Activated gamma-delta T cell treated with anti-CD3 and anti-CD28 coated beads, Interleukin-2, amount 50 U/mL, for 16 hours (primary cell): ENCODE results near the gene ASPSCR1.

ENCODE experiments used
- DNase-seq: peaks from one replicate; pipeline ENCODE4 v3.0.0-alpha.2; 2020; ENCODE audit warnings: low read depth

Gene ASPSCR1

GRCh38 chr17:82013341-82013740, 35.9 kb downstream of the ASPSCR1 start:
- DNase-seq: no peak

GRCh38 chr17:82013772-82014321, 36.4 kb downstream of the ASPSCR1 start:
- DNase-seq: no peak

DNA sequence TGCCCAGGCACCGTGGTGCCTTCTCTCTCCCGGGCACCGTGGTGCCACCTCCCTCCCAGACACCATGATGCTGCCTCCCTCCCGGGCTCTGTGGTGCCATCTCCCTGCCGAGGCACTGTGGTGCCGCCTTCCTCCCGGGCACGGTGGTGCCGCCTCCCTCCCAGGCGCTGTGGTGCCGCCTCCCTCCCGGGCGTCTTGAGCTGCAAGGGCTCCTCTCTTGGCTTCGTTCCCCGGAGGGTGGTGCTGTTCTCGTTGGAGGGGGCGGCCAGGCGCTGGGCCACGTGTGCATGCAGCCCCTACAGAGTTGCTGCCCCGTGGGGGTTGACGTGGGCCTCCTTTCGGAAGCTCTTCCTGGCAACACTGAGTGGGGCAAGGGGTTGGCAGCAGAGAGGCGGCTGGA, 37.0 kb downstream of the ASPSCR1 start:
- DNase-seq: no peak

DNA sequence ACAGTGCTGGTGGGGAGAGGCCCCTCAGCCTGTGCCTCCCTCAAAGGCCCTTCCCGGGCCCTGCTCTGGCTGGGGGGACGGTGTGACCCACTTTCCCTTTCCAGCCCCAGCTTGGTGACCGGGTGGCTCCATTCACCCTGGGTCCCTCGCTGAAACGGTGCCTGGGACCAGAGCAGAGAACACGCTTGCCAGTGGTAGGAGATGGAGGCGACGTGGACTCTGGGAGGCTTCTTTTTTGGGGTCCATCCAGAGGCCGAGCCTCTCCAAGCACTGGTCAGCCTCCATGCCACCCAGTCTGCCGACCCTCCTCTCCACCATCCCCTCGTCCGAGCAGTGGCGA, 37.5 kb downstream of the ASPSCR1 start:
- no peak for DNase-seq

DNA sequence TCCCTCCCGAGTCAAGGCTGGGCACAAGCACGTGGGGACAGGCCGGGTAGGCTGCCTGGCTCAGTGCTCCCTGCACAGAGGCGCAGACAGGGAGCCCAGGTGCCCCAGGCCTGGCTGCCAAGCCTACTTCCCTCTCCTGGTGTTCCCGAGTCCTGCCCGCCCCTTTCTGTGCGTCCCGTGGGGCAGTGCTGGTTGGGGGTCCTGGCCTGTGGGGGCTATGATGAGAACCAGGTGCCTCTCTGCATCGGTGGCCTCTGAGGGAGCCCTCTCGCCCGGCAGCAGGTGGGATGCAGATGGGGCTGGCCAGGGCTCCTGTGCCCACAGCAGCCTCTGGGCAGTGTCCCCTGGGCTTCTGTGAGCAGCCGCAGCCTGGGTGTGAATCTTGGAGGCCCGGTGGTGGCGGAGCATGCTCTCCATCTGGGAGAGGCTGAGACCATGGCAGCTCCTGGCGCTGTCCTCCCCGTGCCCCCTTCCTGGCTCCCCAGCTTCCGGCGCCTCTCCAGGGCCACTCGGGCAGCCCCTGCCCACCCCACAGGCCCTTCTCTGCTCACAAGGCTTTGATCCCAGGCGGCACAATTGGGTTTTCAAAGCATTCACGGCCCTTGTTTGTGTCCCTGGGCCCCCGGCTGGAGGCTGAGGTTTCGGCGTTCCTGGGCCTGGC, 38.0 kb downstream of the ASPSCR1 start:
- no peak for DNase-seq

GRCh38 chr17:82016061-82016874, 38.8 kb downstream of the ASPSCR1 start:
- no peak for DNase-seq

- no peak for DNase-seq
Measured at GRCh38 chr17:82016875-82017459, 39.5 kb downstream of the ASPSCR1 start.

DNA sequence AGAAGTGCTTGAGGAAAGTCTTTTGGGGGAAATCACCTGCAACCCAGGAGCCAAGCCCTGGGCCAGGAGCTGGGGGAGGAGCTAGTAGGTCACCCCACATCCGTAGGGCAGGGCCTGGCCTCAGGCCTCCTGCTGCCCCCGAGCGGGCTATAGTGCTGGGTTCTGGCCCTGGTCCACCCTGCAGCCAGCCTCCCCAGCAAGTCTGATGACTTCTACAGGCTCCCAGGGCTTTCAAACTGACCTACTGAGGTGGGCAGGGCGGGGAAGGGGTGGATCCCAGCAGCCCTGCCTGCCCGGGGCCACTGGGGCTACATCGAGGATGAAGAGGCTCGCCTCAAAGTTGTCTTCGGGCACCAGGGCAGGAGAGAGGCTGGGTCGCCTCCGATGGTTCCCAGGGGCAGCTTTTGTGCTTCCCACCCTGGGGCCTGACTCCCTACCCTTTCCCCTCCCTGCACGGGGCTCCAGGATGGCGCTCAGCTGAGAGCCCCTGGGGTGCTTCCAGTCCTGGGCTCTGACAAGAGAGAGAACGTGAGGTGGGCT, 40.3 kb downstream of the ASPSCR1 start:
- DNase-seq: no peak

DNA sequence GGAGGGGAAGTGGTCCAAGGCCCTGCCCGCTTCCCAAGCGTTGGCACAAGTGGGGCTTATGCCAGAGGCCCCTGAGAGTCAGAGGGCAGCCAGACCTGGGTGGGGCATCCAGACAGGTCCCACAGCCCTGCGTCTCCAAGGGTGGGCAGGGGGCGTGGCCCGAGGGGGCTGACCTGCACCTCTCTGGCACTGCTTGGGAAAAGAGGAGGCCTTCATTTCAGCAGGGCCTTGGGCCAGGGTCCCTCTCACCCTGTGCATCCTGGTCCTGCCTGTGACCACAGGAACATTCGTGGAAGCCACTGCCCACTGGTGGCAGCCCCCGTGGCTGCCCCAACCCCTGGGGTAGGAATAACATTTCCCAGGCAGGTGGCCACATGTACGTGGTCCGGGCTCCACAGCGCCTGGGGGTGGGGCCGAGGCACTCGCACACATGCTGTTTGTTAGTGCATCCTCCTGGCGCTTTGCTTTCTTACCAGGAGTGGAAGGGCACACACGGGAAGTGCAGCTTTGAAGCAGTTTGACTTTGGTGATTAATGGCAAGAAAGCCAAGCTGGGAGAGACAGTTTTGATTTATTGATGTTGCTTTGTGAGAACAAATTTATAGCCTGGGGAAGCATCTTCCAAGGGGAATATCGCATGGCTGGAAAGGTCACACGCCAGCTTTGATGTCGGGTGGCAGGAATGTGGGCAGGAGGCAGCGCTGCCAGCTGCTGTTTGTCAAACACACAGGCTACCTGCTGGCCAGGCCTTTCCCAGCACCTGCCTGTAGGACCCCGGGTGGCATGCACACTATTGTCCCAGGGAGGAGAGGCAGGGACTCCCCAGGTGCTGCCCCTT, 40.9 kb downstream of the ASPSCR1 start:
- DNase-seq: no peak

DNA sequence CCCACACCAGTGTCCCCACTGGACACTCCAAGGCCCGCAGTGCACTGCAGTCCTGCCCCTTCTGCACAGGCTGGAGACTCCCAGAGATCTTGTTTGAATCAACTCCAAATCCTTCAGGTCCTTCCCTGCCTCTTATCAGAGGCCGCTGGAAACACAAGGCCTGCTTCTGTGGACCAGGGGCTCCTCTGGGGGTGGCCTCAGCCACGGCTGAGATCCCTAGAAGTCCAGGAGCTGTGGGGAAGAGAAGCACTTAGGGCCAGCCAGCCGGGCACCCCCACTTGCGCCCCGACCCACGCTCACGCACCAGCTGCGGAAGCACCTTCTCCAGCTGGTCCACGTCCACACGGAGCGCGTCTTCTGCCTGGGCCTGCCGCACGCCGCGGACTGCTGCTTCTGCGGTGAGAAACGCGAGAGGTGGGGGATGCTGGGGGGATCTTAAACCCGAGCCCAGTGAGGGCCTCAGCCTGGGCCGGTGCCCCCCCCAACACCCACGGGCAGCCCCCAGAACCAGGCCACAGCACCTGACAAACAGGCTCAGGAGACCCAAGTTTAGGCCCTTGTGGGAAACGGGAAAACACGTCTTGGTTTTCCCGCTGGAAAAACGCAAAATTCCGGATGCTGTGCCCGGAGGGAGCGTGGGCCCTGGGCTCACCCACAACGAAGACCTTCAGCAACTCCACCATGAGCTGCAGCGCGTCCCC, 41.7 kb downstream of the ASPSCR1 start:
- no peak for DNase-seq

DNA sequence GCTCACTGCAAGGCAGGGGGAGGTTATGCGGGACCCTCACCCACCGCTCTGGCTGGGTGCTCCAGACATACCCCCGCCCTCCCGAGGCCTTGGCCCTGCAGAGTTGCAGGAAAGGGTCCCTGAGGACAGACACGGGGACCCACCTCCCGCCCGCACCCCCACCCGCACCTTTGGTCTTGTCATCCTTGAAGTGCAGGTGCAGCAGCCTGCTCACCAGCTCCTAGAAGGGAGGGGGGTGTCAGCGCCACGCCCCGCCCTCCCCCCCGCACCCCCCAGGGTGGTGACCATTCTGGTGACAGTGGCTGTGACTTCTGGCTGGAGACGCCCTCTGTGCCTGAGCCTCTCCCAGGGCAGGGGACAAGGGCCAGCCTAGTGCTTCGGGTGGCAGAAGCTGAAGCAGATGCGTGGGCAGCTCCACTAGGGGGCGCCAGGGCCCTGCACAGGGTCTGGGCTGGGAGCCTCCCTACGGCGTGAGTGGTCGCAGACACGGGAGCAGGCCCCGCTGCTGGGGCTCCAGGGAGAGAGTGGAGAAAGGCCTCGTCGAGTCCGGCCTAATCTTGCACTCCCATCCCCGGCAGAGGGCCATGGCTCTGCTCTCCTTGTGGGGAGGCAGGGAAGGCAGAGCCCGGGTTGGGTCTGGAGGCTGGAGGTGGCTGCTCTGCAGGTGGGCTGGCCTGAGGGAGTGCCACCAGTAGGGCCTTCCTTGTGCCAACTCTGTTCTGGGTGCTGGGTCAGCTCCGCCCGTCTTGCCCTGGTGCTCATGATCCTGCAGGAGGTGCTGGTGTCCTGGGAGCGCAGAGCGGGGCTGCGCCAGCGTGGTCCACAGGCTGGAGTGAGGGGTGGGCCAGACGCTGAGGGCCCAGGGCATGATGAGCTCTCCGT, 42.5 kb downstream of the ASPSCR1 start:
- peak; percentile 39 for DNase-seq

GRCh38 chr17:82020572-82021106, 43.2 kb downstream of the ASPSCR1 start:
- DNase-seq: no peak

DNA sequence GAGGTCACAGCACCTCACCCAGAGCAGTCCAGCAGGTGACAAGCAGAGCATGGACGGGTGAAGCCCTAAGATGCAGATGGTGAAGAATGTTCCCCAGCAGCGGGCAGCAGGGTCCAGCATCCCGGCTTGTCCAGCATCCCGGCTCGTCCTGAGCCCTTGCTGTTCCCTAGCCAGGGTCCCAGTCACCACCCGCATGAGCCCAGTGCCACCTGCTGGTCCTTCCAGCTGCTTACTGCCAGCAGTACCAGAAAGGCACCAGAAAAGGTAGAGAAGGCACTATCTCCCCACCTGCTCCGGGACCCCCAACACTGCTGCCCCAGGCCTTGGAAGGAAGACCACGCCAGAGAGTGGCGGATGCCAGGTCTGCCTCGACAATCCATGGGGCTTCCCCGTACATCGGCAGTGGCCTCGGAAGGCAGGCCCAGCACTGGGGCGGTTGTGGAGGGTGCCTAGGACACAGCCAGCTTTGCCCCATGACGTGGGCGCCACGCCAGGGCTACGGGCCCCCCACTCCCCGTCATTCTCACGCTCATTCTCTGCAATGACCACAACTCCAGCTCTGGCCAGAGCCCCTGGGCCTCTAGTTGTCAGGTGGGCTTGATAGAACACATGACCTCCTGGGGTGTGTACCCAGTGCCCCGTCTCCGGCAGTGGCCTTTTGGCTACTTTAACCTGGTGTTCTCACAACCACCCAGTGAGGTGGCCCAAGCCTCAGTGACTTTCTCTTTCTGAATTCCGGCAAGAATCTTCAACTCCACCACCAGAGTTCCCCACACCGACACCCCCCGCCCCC, 43.9 kb downstream of the ASPSCR1 start:
- no peak for DNase-seq

GRCh38 chr17:82021900-82022309, 44.5 kb downstream of the ASPSCR1 start:
- DNase-seq: no peak

DNA sequence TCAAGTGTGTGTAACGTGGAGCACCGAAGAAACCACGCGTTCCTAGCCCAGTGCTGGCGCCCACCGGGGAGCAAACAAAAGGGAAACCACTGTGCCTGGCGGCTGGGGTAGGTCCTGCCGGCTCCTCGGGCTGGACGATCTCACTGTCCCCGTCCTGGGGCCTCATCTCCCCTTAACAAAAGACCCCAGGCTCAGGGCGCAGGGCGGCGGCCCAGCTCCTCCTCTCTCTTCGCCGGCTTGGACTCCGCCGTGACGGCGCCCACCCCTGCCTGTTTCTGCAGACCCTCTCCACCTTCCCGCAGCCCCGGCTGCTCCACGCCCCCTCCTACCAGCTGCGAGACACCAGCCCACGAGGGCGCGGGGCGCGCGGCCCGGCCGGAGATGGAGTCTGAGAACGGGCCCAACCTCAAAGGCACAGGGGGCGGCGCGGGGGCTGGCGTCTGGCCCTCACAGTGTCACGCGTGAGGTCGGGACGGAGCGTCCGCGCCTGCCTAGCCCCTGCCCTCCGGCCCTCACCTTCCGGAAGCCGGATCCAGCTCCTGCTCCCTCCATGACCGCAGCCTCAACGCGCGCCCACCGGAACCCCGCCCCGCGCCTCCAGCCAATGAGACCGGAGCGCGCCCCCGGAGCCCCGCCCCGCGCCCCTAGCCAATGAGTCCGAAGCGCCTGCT, 45.0 kb downstream of the ASPSCR1 start, which contains the start of gene CENPX:
Gene CENPX, minus strand, starts transcription at position 569 of the 671 bp plus-strand sequence. Its CDS starts 17 bp downstream, at position 552.
- DNase-seq: no peak

DNA sequence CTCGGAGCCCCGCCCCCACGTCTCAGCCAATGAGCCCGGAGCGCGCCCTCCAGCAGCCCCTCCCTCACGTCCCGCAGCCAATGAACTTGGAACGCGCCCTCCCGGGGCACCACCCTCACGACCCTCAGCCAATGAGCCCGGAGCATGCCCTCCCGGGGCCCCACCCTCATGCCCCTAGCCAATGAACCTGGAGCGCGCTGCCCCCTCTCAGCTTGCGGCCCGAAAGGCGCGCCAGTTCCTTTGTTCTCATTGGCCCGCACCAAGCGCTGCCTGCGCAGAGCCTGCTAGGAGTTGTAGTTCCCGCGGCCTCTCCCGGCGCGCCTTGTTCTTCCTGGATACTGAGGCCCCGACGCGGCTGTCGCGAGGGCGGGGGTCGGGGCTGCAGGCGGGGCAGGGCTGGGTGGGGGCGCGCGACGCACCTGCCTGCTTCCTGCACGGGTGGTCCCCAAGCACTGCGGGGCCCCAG, 45.6 kb downstream of the ASPSCR1 start, which contains the start of gene LRRC45:
Gene LRRC45, plus strand, starts transcription at position 325 of the 466 bp plus-strand sequence. CDS start 339 bp downstream, outside the sequence.
- DNase-seq: peak; percentile 100

DNA sequence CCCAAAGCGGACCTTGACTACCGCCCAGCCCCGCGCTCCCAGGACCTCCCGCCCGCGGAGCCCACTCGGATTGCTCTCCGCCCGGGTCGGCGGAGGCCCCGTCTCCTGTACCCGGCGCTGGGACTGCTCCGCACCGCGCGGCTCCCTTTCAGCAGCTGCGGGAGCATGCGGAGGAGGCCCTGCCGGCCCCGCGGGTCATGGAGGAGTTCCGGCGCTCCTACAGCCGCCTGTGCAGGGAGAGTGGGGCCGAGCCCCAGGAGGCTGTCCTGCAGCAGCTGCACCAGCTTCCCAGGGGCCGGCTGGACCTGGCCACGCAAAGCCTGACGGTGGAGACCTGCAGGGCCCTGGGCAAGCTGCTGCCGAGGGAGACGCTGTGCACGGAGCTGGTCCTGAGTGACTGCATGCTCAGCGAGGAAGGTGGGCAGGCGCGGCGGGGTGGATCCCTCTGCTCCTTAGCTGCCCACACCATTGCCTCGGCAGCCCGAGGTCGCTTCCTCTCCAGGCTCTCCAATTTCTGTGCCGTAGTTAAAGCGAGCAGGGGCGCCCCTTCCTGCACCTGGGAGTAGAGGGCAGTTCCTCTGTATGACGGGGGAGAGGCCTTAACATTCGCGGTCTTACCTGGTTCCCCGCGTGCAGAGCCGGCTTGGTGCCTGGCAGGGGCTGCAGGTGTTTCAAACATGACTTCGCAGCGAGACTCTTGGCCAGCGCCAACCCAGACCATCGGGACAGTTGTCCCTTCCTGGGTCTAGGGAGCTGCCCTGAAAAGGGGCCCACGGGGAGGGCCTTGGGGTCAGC, 46.2 kb downstream of the ASPSCR1 start:
- DNase-seq: no peak
